Measurements from ENCODE around the gene KCNG2.

KCNG2 gene

DNA sequence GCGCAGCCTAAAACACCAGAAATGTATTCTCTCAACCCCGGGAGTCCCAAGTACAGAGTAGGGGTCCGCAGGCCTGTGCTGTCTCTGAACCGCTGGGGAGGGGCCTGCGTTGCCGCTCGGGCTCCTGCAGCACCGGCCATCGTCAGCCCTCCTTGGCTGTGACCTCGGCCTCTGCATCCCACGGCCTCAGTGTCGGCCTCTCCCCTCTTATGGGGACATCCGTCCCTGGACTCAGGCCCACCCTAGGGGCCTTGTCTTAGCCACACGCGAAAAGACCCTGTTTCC lies 50.5 kb downstream of the KCNG2 start:
- no peak for ATAC-seq (ENCODE audit: low read depth)
- Histone ChIP-seq H3K27me3 (ENCODE audit: insufficient read depth, poor library complexity, severe bottlenecking) (no peaks in the 10 kb centered on the region), H3K4me3 (ENCODE audit: severe bottlenecking) (no peak overlapping the region), H3K4me1 (ENCODE audit: insufficient read depth, poor library complexity, severe bottlenecking) (no peaks in the 10 kb centered on the region), H3K9me3 (ENCODE audit: severe bottlenecking) (no peaks in the 10 kb centered on the region), H3K36me3 (ENCODE audit: low read depth) (no peaks in the 10 kb centered on the region), H3K27ac (ENCODE audit: poor library complexity, severe bottlenecking) (no peak overlapping the region)
- TF ChIP-seq, protein P1, sequence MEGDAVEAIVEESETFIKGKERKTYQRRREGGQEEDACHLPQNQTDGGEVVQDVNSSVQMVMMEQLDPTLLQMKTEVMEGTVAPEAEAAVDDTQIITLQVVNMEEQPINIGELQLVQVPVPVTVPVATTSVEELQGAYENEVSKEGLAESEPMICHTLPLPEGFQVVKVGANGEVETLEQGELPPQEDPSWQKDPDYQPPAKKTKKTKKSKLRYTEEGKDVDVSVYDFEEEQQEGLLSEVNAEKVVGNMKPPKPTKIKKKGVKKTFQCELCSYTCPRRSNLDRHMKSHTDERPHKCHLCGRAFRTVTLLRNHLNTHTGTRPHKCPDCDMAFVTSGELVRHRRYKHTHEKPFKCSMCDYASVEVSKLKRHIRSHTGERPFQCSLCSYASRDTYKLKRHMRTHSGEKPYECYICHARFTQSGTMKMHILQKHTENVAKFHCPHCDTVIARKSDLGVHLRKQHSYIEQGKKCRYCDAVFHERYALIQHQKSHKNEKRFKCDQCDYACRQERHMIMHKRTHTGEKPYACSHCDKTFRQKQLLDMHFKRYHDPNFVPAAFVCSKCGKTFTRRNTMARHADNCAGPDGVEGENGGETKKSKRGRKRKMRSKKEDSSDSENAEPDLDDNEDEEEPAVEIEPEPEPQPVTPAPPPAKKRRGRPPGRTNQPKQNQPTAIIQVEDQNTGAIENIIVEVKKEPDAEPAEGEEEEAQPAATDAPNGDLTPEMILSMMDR (IDR thresholded peaks at IDR 0.05; ENCODE audit: poor library complexity, severe bottlenecking): no peak
- no peak for DNase-seq (ENCODE audit: low spot score)

DNA sequence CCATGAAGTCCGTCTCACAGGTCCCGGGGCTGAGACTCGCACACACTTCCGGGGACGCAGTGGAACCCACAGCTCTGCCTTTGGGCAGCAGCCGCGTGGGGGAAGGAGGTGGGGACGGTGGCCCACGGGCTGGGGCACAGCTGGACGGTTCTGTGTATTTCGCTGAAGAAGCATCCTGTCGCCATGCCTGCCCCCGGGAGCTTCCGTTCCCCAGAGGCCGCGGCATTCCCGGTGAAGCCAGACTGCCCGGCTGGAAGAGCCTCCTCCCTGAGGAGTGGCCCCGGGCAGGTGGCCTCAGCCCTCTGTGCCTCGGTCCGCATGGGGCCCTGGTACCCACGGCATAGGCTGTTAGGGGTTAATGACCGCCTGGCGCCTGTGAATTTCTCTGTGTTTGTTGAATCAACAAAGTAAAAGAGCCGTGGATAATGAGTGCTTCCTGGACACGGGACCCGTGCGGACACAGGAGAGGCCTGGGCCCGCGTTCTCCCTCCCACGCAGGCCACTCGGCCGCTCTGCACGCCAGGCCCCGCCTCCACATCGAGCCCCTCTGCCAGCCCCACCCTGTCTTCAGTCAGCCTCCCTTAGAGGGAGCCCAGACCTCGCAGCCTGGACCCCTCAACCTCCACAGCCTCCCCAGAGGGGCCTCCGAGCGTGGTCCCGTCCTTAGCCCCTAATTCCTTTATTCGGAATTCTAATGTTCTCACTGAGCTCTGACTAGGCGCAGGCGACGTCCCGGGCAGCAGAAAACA lies 51.0 kb downstream of the KCNG2 start:
- ATAC-seq (ENCODE audit: low read depth): no peak
- no peak overlapping the region for H3K4me3 ChIP-seq (ENCODE audit: severe bottlenecking)
- H3K4me1 ChIP-seq (ENCODE audit: insufficient read depth, poor library complexity, severe bottlenecking): no peaks in the 10 kb centered on the region
- H3K27ac ChIP-seq (ENCODE audit: poor library complexity, severe bottlenecking): no peak overlapping the region
- TF ChIP-seq, protein P1 (IDR thresholded peaks at IDR 0.05; ENCODE audit: poor library complexity, severe bottlenecking): no peak
- no peaks in the 10 kb centered on the region for H3K36me3 ChIP-seq (ENCODE audit: low read depth)
- DNase-seq (ENCODE audit: low spot score): no peak
- no peaks in the 10 kb centered on the region for H3K9me3 ChIP-seq (ENCODE audit: severe bottlenecking)
- no peaks in the 10 kb centered on the region for H3K27me3 ChIP-seq (ENCODE audit: insufficient read depth, poor library complexity, severe bottlenecking)

- Histone ChIP-seq H3K27ac (ENCODE audit: poor library complexity, severe bottlenecking) (no peak overlapping the region), H3K9me3 (ENCODE audit: severe bottlenecking) (no peaks in the 10 kb centered on the region), H3K4me1 (ENCODE audit: insufficient read depth, poor library complexity, severe bottlenecking) (no peaks in the 10 kb centered on the region), H3K4me3 (ENCODE audit: severe bottlenecking) (no peak overlapping the region), H3K27me3 (ENCODE audit: insufficient read depth, poor library complexity, severe bottlenecking) (no peaks in the 10 kb centered on the region), H3K36me3 (ENCODE audit: low read depth) (no peaks in the 10 kb centered on the region)
- TF ChIP-seq, protein P1 (IDR thresholded peaks at IDR 0.05; ENCODE audit: poor library complexity, severe bottlenecking): no peak
- no peak for ATAC-seq (ENCODE audit: low read depth)
- DNase-seq (ENCODE audit: low spot score): no peak
Measured at GRCh38 chr18:79849328-79850207, 51.8 kb downstream of the KCNG2 start.

- Histone ChIP-seq H3K9me3 (ENCODE audit: severe bottlenecking) (no peaks in the 10 kb centered on the region), H3K27me3 (ENCODE audit: insufficient read depth, poor library complexity, severe bottlenecking) (peaks cover 1% of the 10 kb centered on the region), H3K4me1 (ENCODE audit: insufficient read depth, poor library complexity, severe bottlenecking) (no peaks in the 10 kb centered on the region), H3K27ac (ENCODE audit: poor library complexity, severe bottlenecking) (no peak overlapping the region), H3K4me3 (ENCODE audit: severe bottlenecking) (no peak overlapping the region), H3K36me3 (ENCODE audit: low read depth) (no peaks in the 10 kb centered on the region)
- ATAC-seq (ENCODE audit: low read depth): no peak
- TF ChIP-seq, protein P1 (IDR thresholded peaks at IDR 0.05; ENCODE audit: poor library complexity, severe bottlenecking): no peak
- DNase-seq (ENCODE audit: low spot score): no peak
Measured at GRCh38 chr18:79850731-79851130, 53.0 kb downstream of the KCNG2 start.

- ATAC-seq (ENCODE audit: low read depth): no peak
- TF ChIP-seq, protein P1 (IDR thresholded peaks at IDR 0.05; ENCODE audit: poor library complexity, severe bottlenecking): no peak
Measured at GRCh38 chr18:79851489-79851888, 53.8 kb downstream of the KCNG2 start.

More at GRCh38 chr18:79851489-79851888, 53.8 kb downstream of the KCNG2 start:
- Histone ChIP-seq H3K4me1 (ENCODE audit: insufficient read depth, poor library complexity, severe bottlenecking) (no peaks in the 10 kb centered on the region), H3K4me3 (ENCODE audit: severe bottlenecking) (no peak overlapping the region), H3K27me3 (ENCODE audit: insufficient read depth, poor library complexity, severe bottlenecking) (peaks cover 9% of the 10 kb centered on the region), H3K27ac (ENCODE audit: poor library complexity, severe bottlenecking) (no peak overlapping the region), H3K36me3 (ENCODE audit: low read depth) (no peaks in the 10 kb centered on the region), H3K9me3 (ENCODE audit: severe bottlenecking) (no peaks in the 10 kb centered on the region)
- DNase-seq (ENCODE audit: low spot score): no peak

Measured in RWPE2 (cell line).